GM19025 (cell line): ENCODE results near the gene TGFB3.

Experiments used
- ATAC-seq: cut with Tn5 transposase; IDR thresholded peaks from one replicate; pipeline ENCODE4 v1.9.1; 2021; ENCODE audit warnings: mild to moderate bottlenecking, low read depth, moderate library complexity; ENCODE audit not compliant: unreplicated experiment

TGFB3 gene

DNA sequence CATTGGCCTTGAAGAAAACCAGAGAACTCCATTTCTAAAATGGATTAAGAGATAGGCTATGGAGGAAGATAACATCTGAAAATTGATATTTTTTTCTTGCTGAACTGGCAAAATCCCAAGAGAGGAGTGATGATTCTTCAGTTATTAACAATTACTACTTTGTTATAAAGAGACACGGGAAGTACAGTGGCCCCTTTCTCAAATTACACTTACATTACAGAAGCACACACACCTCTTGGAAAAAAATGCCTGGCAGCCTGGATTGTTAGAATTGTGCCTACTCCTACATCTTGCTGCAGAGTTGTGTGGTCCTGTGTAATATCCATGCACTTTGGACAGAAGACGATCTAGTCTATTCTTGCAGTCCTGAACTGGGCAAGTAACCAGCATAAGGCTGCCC is 71.7 kb downstream of the TGFB3 start:
- no peak for ATAC-seq

GRCh38 chr14:75909630-75910029 is 72.2 kb downstream of the TGFB3 start:
- ATAC-seq = no peak
